ENCODE measurements around the gene DPPA5. TPM values are rescaled to one million over a fixed set of nuclear protein-coding genes. Genes with fewer than 3 reads are reported as not detected.
"Not testable (repeated sequence)": the region's sequence is repeated elsewhere in the genome, so short reads cannot be mapped to it uniquely, and the experiment has no call there.

Gene DPPA5
- total RNA-seq, 2 donors from 2014 or later, result 4.1 TPM; not detected in 1

DNA sequence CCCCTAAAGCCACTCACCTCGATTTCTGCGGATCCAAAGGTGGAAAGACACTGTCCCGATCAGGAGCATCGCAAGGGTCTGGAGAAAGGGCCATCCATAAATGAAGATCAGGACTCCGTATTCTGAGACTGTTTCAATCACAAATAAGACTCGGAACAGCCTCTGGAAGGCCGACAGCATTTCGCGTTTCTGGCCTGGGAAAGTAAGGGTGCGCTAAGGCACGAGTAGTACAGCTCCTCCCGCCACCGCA is 44.6 kb downstream of the DPPA5 start:
- Histone ChIP-seq H3K27me3 (replicated peaks; ENCODE audit: insufficient read depth) (no peaks in the 10 kb centered on the region), H3K27ac (peak overlapping the region; percentile 35 to 50), H3K36me3 (no peaks in the 10 kb centered on the region), H3K9me3 (no peaks in the 10 kb centered on the region), H3K4me3 (peak overlapping the region; percentile 41 to 50), H3K4me1 (replicated peaks) (no peaks in the 10 kb centered on the region)
- WGBS, result 12% methylated on average over 13 of the region's 13 CpGs
- TF ChIP-seq POLR2AphosphoS5 (IDR thresholded peaks at IDR 0.05) (no peak), POLR2A (IDR thresholded peaks at IDR 0.05) (no peak), CTCF (IDR thresholded peaks at IDR 0.05) (no peak)
- intact Hi-C loops (cut with DNase I), result no loop called here
- DNase-seq (ENCODE audit: low spot score), result no peak

DNA sequence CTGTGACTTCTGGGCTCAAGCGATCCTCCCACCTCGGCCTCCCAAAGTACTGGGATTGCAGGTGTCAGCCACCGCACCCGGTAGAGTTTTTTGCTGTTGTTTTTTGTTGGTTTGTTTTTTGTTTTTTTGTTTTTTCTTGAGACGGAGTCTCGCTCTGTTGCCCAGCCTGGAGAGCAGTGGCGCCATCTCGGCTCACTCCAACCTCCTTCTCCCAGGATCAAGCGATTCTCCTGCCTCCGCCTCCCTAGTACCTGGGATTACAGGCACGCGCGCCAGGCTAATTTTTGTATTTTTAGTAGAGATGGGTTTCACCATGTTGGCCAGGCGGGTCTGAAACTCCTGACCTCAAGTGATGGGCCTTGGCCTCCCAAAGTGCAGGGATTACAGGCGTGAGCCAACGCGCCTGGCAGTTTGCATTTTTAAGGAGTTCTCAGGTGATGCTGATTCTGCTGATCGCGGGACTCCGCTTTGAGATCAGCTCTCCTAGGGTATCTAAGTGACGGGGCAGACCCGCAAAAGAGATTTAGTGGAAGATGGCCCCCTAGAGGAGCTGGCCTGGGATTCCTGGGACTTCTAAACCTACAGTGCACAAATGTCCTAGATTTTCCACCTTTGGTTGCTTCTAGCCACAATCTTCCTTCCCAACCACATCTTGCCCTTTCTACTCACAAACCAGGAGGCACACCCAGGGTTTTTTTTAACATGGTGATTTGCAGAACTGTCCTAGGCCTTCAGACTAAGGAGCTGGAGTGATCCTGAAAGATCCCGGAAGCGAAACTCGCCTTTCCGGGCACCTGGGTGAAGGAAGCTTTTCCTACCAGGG is 45.2 kb downstream of the DPPA5 start:
- no peaks in the 10 kb centered on the region for H3K4me1 ChIP-seq (replicated peaks)
- H3K9me3 ChIP-seq, result no peaks in the 10 kb centered on the region
- intact Hi-C loops (cut with DNase I), result no loop called here
- no peaks in the 10 kb centered on the region for H3K27me3 ChIP-seq (replicated peaks; ENCODE audit: insufficient read depth)
- TF ChIP-seq POLR2A (IDR thresholded peaks at IDR 0.05), result no peak
- no peak for TF ChIP-seq POLR2AphosphoS5 (IDR thresholded peaks at IDR 0.05)
- no peak for TF ChIP-seq CTCF (IDR thresholded peaks at IDR 0.05)
- no peaks in the 10 kb centered on the region for H3K36me3 ChIP-seq
- H3K4me3 ChIP-seq, result peak overlapping the region; percentile 41 to 50
- WGBS, result 86% methylated on average over 26 of the region's 26 CpGs
- H3K27ac ChIP-seq, result peak overlapping the region in 1 of 2 donors; percentile 50
- no peak for DNase-seq (ENCODE audit: low spot score)

DNA sequence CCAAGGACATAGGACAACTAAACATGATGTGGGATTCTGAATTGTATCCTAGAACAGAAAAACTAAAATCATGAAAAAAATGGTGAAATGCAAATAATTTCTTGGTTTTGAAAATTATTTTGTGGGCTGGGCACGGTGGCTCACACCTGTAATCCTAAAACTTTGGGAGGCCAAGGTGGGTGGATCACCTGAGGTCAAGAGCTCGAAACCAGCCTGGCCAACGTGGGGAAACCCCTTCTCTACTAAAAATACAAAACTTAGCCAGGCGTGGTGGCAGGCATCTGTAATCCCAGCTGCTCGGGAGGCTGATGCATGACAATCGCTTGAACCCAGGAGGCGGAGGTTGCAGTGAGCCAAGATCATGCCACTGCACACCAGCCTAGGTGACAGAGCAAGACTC is 50.3 kb downstream of the DPPA5 start:
- H3K27ac ChIP-seq; H3K4me1 ChIP-seq (replicated peaks); H3K27me3 ChIP-seq (replicated peaks; ENCODE audit: insufficient read depth); intact Hi-C loops (cut with DNase I); DNase-seq (ENCODE audit: low spot score); H3K4me3 ChIP-seq; H3K9me3 ChIP-seq; H3K36me3 ChIP-seq: not testable (repeated sequence)
- 94% methylated on average over 7 of the region's 7 CpGs for WGBS

Small RNAs within 50 kb of the gene (small RNA-seq; reads per million reads assigned to genes)
- 0 reads per million in 2 donors for gene RPL39P3

Other genes starting within 250 kb of the DPPA5 start
- 1 to 10 TPM in 1 of 2 donors, not detected in 1; 4.7 TPM for gene KHDC1L, start 128.8 kb downstream of the DPPA5 start, total RNA-seq
- 1 to 10 TPM; 4.1 to 4.2 TPM for gene KHDC1, start 91.1 kb downstream of the DPPA5 start, total RNA-seq
- gene KHDC3L, start 8.4 kb upstream of the DPPA5 start, total RNA-seq, result not detected
- gene OOEP, start 15.6 kb upstream of the DPPA5 start, total RNA-seq, result 1 to 10 TPM in 1 of 2 donors, not detected in 1; 5.8 TPM
- 10 to 100 TPM in 1 of 2 donors, under 1 TPM in 1; 0.18 to 11.0 TPM for gene DDX43, start 40.6 kb upstream of the DPPA5 start, total RNA-seq
- 1 to 10 TPM; 3.1 to 3.4 TPM for gene CGAS, start 98.0 kb upstream of the DPPA5 start, total RNA-seq
- 10 to 100 TPM; 17.2 to 19.6 TPM for gene MTO1, start 107.5 kb upstream of the DPPA5 start, total RNA-seq
- over 10,000 TPM in 1 of 2 donors, 1,000 to 10,000 TPM in 1; 6,474 to 10,301 TPM for gene EEF1A1, start 166.8 kb upstream of the DPPA5 start, total RNA-seq

Measured in prostate gland (tissue), 2 donors.